ENCODE data around the gene CIAO2A.
A peak's percentile ranks its signal among the peaks of the same experiment; 100 is the strongest.
"Not testable (repeated sequence)": the region's sequence is repeated elsewhere in the genome, so short reads cannot be mapped to it uniquely, and the experiment has no call there.

The CIAO2A gene

GRCh38 chr15:64070965-64071851, 22.4 kb downstream of the CIAO2A start:
- DNase-seq (ENCODE audit: low read depth) = no peak

GRCh38 chr15:64070106-64070505, 23.5 kb downstream of the CIAO2A start:
- no peak for DNase-seq (ENCODE audit: low read depth)

GRCh38 chr15:64068133-64068532, 25.5 kb downstream of the CIAO2A start:
- no peak for DNase-seq (ENCODE audit: low read depth)

GRCh38 chr15:64067564-64068030, 26.0 kb downstream of the CIAO2A start:
- peak; percentile 38 for DNase-seq (ENCODE audit: low read depth)

GRCh38 chr15:64066451-64066850, 27.2 kb downstream of the CIAO2A start:
- DNase-seq (ENCODE audit: low read depth) = no peak

- no peak for DNase-seq (ENCODE audit: low read depth)
Observed at GRCh38 chr15:64060716-64061115, 32.9 kb downstream of the CIAO2A start.

- not testable (repeated sequence) for DNase-seq (ENCODE audit: low read depth)
Observed at GRCh38 chr15:64059104-64059503, 34.5 kb downstream of the CIAO2A start.

- DNase-seq (ENCODE audit: low read depth) = no peak
Observed at GRCh38 chr15:64058279-64058678, 35.4 kb downstream of the CIAO2A start.

- DNase-seq (ENCODE audit: low read depth) = not testable (repeated sequence)
Observed at GRCh38 chr15:64053674-64054073, 40.0 kb downstream of the CIAO2A start.

GRCh38 chr15:64052925-64053491, 40.6 kb downstream of the CIAO2A start:
- DNase-seq (ENCODE audit: low read depth) = no peak

GRCh38 chr15:64051407-64052259, 42.0 kb downstream of the CIAO2A start:
- DNase-seq (ENCODE audit: low read depth) = no peak

- DNase-seq (ENCODE audit: low read depth) = no peak
Observed at GRCh38 chr15:64051093-64051402, 42.6 kb downstream of the CIAO2A start.

- no peak for DNase-seq (ENCODE audit: low read depth)
Observed at GRCh38 chr15:64050281-64051092, 43.2 kb downstream of the CIAO2A start.

GRCh38 chr15:64048781-64049460, 44.7 kb downstream of the CIAO2A start:
- DNase-seq (ENCODE audit: low read depth) = no peak

GRCh38 chr15:64046421-64047153, 47.1 kb downstream of the CIAO2A start, which contains the start of gene DAPK2:
TSS of gene DAPK2 (minus strand) at chr15:64046485. CDS start at chr15:64040261, 6,224 bp downstream.
- DNase-seq (ENCODE audit: low read depth) = peak; percentile 26

- no peak for DNase-seq (ENCODE audit: low read depth)
Observed at GRCh38 chr15:64045774-64046420, 47.7 kb downstream of the CIAO2A start.

GRCh38 chr15:64045101-64045435, 48.6 kb downstream of the CIAO2A start:
- DNase-seq (ENCODE audit: low read depth) = no peak

- no peak for DNase-seq (ENCODE audit: low read depth)
Observed at GRCh38 chr15:64044300-64045100, 49.1 kb downstream of the CIAO2A start.
